Heart left ventricle (tissue), 16 donors: ENCODE measurements around the gene HSPA4. TPM values are rescaled to one million over a fixed set of nuclear protein-coding genes. Genes with fewer than 3 reads are reported as not detected.
"Not testable (repeated sequence)": the region's sequence is repeated elsewhere in the genome, so short reads cannot be mapped to it uniquely, and the experiment has no call there.

Experiments used
- ATAC-seq, 4 donors: fragments of 200-7000 bp; cut with Tn5 transposase; one replicate each; pipeline ENCODE4 v1.9.1; 2020 to 2022; ENCODE audit warnings: moderate library complexity in 4 of 4, mild to moderate bottlenecking in 3 of 4, moderate number of reproducible peaks in 1 of 4
- DNase-seq, 5 donors: peaks; one replicate each; pipeline ENCODE4 v3.0.0-alpha.2; 2020
- H3K27ac ChIP-seq, 12 donors: fragments of 200-600 bp; sonication (generic) in 4 of 12; one replicate each; pipeline versions ENCODE4 v1.5.0 to v1.8.0; 2016 to 2022; ENCODE audit warnings: mild to moderate bottlenecking in 2 of 12
- H3K27me3 ChIP-seq, 9 donors: fragments of 200-600 bp; sonication (generic) in 2 of 9; one replicate each; pipeline versions ENCODE4 v1.5.1 to v1.8.0; 2016 to 2022; ENCODE audit warnings: mild to moderate bottlenecking in 3 of 9
- H3K36me3 ChIP-seq, 9 donors: fragments of 200-600 bp; sonication (generic) in 2 of 9; one replicate each; pipeline versions ENCODE4 v1.5.0 to v1.8.0; 2018 to 2022; ENCODE audit warnings: mild to moderate bottlenecking in 2 of 9
- H3K4me1 ChIP-seq, 12 donors: fragments of 200-600 bp; sonication (generic) in 4 of 12; one replicate each; pipeline versions ENCODE4 v1.5.0 to v1.8.0; 2016 to 2022; ENCODE audit warnings: mild to moderate bottlenecking in 3 of 12
- H3K4me3 ChIP-seq, 12 donors: fragments of 200-600 bp; sonication (generic) in 4 of 12; one replicate each; pipeline versions ENCODE4 v1.5.0 to v1.8.0; 2017 to 2022; ENCODE audit warnings: mild to moderate bottlenecking in 9 of 12, moderate library complexity in 4 of 12
- H3K9me3 ChIP-seq, 12 donors: fragments of 200-600 bp; sonication (generic) in 4 of 12; one replicate each; pipeline versions ENCODE4 v1.5.0 to v1.8.0; 2016 to 2022; ENCODE audit warnings: mild to moderate bottlenecking in 1 of 12
- CTCF ChIP-seq, 12 donors: fragments of 200-600 bp; sonication (generic) in 4 of 12; IDR thresholded peaks; one replicate each; pipeline versions ENCODE4 v1.5.0 to v1.8.0; 2018 to 2022; ENCODE audit warnings: antibody characterized with exemption in 12 of 12, mild to moderate bottlenecking in 5 of 12
- POLR2A ChIP-seq, 2 donors: fragments of 450-650 bp; IDR thresholded peaks; one replicate each; pipeline ENCODE4 v1.6.1; 2017; ENCODE audit warnings: antibody characterized with exemption in 2 of 2, mild to moderate bottlenecking in 2 of 2, moderate library complexity in 2 of 2
- WGBS, 4 donors: extraction: QIAGEN DNeasy Blood & Tissue Kit in 2 of 4; methylation state at CpG; one replicate each; pipeline versions ENCODE4 v1.1.5 to v1.1.7; 2013 to 2018; 5-methylcytosine and 5-hydroxymethylcytosine counted together
- intact Hi-C, 10 donors: fragments of 100-400 bp; cut with DNase I; formaldehyde crosslinking; loops; one replicate each; pipeline versions ENCODE4 v1.11.1 to v1.14.2; 2022
- polyA plus RNA-seq, 2 donors: library from polyadenylated mRNA; stranded (reverse); fragments of 200-250 nt; gene quantifications; one replicate each; pipeline ENCODE4 v1.2.3, GENCODE V29; 2013
- total RNA-seq, 9 donors: library from RNA; depleted of rRNA in 2 of 9; stranded (reverse); fragments of >200 nt in 2 of 9; fragmentation: NEBNext Ultra II Directional in 3 of 9; extraction: Animal tissue kit (Norgen Biotek cat#: 25700) in 3 of 9; gene quantifications; one replicate each; pipeline versions ENCODE4 v1.1.0 to v1.2.4, GENCODE V29; 2016 to 2023
- donor health status: ischemic (EF 13 %, LVEDD 7.1; RV severe dilation, severe dysfunction).
- donor health status: healthy with polysubstance abuse.
- donor health status: DM: no; HTN: yes; CAD: no.
- donor health status: DM: no; HTN: no; CAD: no.
- donor health status: ischemic (EF 25% LVEDD 6.9; RV normal size, moderate dysfunction).
- donor health status: ischemic (EF 25% LVEDD 5.7; RV mildly dilated, moderate dysfunction).
- donor health status: healthy.
- donor health status: DM: yes; HTN: yes; CAD: no.
- donor health status: ischemic (EF 35%, LVEDD 5.7; RV mildly dilated, moderate dysfunction).
- donor health status: nonischemic (EF 11% LVEDD 7.7; RV severe dilation, severe dysfunction).
- donor health status: DM: yes; HTN: yes; CAD: no.
- donor health status: PGD.
- donor health status: ischemic (EF 29% LVEDD 5.4; RV normal size, mild dysfunction).
- donor health status: nonischemic (EF 23%, LVEDD 6.1; RV moderate dilation, normal function).

HSPA4 gene
- total and polyA plus RNA-seq, 11 donors = 57.5 to 132 (median 98.5) TPM

- intact Hi-C loops = no loop called here
- no peak for TF ChIP-seq POLR2A (IDR thresholded peaks at IDR 0.05)
- TF ChIP-seq CTCF (IDR thresholded peaks at IDR 0.05) = no peak
- Histone ChIP-seq H3K27ac (no peak overlapping the region), H3K36me3 (peaks cover 0 to 77% (median 58%) of the 10 kb centered on the region in 9 donors), H3K9me3 (no peaks in the 10 kb centered on the region), H3K27me3 (no peaks in the 10 kb centered on the region), H3K4me3 (no peak overlapping the region), H3K4me1 (peaks cover 0 to 3% (median 0%) of the 10 kb centered on the region in 12 donors)
- WGBS, 4 donors = 94 to 100% (median 98%) methylated on average over 1 of the region's 1 CpG
- DNase-seq (no peak), ATAC-seq (no peak)
These were observed 32.1 kb downstream of the HSPA4 start for GRCh38 chr5:133083901-133084300.

DNA sequence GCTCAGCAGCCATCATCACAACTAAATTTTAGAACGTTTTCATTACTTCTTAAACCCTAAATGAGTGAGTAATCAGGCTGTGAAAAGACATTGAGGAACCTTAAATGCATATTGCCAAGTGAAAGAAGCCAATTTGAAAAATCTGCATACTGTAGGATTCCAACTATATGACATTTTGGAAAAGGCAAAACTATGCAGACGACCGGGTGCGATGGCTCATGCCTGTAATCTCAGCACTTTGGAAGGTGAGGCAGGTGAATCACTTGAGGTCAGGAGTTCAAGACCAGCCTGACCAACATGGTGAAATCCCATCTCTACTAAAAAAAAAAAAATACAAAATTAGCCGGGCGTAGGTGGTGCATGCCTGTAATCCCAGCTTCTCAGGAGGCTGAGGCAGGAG is 33.4 kb downstream of the HSPA4 start:
- H3K4me3 ChIP-seq, ATAC-seq, H3K9me3 ChIP-seq, H3K4me1 ChIP-seq, DNase-seq, H3K27ac ChIP-seq, intact Hi-C loops, H3K27me3 ChIP-seq: not testable (repeated sequence)
- H3K36me3 ChIP-seq = peaks cover 0 to 89% (median 71%) of the 10 kb centered on the region in 9 donors
- 94 to 98% (median 96%) methylated on average over 6 of the region's 6 CpGs for WGBS, 4 donors

- Histone ChIP-seq H3K36me3 (peaks cover 0 to 89% (median 76%) of the 10 kb centered on the region in 9 donors), H3K27me3 (no peaks in the 10 kb centered on the region)
These were observed 34.6 kb downstream of the HSPA4 start for GRCh38 chr5:133086366-133086875.

DNA sequence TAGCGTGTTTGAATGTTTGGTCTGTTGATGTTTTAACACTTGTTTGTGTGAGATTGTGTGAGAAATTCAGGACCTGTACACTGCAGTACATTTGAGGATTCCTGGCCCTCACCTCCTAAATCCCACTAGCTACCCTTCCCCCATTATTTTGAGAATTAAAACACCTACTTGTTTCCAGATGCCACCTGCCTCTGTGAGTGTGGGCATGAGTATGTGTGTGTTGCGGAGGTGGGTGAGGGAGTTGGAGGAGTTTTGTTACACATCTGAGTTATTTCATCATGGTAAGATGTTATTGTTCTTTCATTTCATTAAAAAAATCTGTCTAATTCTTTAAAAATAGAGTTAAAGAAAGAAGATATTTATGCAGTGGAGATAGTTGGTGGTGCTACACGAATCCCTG is 36.3 kb downstream of the HSPA4 start:
- no peak for TF ChIP-seq POLR2A (IDR thresholded peaks at IDR 0.05)
- no peak for TF ChIP-seq CTCF (IDR thresholded peaks at IDR 0.05)
- intact Hi-C loops = no loop called here
- no peaks in the 10 kb centered on the region for H3K4me1 ChIP-seq
- no peak overlapping the region for H3K4me3 ChIP-seq
- peaks cover 0 to 93% (median 80%) of the 10 kb centered on the region in 9 donors for H3K36me3 ChIP-seq
- WGBS, 4 donors = 95 to 99% (median 98%) methylated on average over 3 of the region's 3 CpGs
- no peaks in the 10 kb centered on the region for H3K27me3 ChIP-seq
- ATAC-seq = no peak
- H3K27ac ChIP-seq = no peak overlapping the region
- DNase-seq = no peak
- no peaks in the 10 kb centered on the region for H3K9me3 ChIP-seq

More at GRCh38 chr5:133086366-133086875, 34.6 kb downstream of the HSPA4 start:
- intact Hi-C loops = no loop called here
- 84 to 87% (median 86%) methylated on average over 4 of the region's 4 CpGs for WGBS, 4 donors
- TF ChIP-seq CTCF (IDR thresholded peaks at IDR 0.05) = no peak
- no peak overlapping the region for H3K27ac ChIP-seq
- no peak overlapping the region for H3K4me3 ChIP-seq
- ATAC-seq (no peak), DNase-seq (no peak)
- H3K9me3 ChIP-seq = no peaks in the 10 kb centered on the region
- no peaks in the 10 kb centered on the region for H3K4me1 ChIP-seq

DNA sequence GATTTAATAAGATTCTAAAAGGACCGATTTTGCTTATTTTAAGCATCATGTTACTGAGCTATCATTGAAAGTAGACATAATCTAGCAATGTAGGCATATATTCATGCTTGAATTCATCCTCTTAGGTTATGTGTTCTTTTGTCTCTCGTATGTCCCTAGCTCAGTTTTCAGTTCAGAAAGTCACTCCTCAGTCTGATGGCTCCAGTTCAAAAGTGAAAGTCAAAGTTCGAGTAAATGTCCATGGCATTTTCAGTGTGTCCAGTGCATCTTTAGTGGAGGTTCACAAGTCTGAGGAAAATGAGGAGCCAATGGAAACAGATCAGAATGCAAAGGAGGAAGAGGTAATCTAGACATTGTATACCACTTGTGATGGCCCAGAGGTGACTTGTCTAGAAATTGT is 39.2 kb downstream of the HSPA4 start:
- Histone ChIP-seq H3K4me3 (no peak overlapping the region), H3K27ac (no peak overlapping the region), H3K4me1 (no peaks in the 10 kb centered on the region), H3K27me3 (no peaks in the 10 kb centered on the region), H3K9me3 (no peaks in the 10 kb centered on the region), H3K36me3 (peaks cover 0 to 100% (median 93%) of the 10 kb centered on the region in 9 donors)
- DNase-seq (no peak), ATAC-seq (no peak)
- TF ChIP-seq CTCF (IDR thresholded peaks at IDR 0.05) (no peak), POLR2A (IDR thresholded peaks at IDR 0.05) (no peak)
- intact Hi-C loops = no loop called here
- WGBS, 4 donors = 88 to 94% (median 90%) methylated on average over 3 of the region's 3 CpGs
